HCT116 (cell line): ENCODE measurements around the gene MRRF. TPM values are rescaled to one million over a fixed set of nuclear protein-coding genes. Genes with fewer than 3 reads are reported as not detected.

Experiments used
- ATAC-seq: fragments of 200-7000 bp; cut with Tn5 transposase; 2 replicates; pipeline ENCODE4 v1.9.1; 2020; ENCODE audit warnings: mild to moderate bottlenecking, moderate library complexity
- BruUV-seq: library from RNA; stranded (reverse); fragments of 400-500 nt; replicated peaks from 2 replicates; lab custom pipeline; 2021; lab: Mats Ljungman, UMichigan
- CTCF ChIA-PET: fragments of 300-600 bp; sonication (Branson Sonifier 250); formaldehyde crosslinking; loops from one replicate; lab custom pipeline; 2021; ENCODE audit warnings: antibody characterized with exemption; lab: Charles Lee
- POLR2A ChIA-PET: fragments of 300-600, 350-600 bp; sonication (Branson Sonifier 250); formaldehyde crosslinking; loops from one replicate; lab custom pipeline; 2021; ENCODE audit warnings: antibody characterized with exemption; lab: Charles Lee
- RAD21 ChIA-PET, 2 experiments: fragments of 300-600 bp; sonication (Branson Sonifier 250); formaldehyde crosslinking; loops; one replicate each; lab custom pipeline; 2023; ENCODE audit warnings: low total read pairs in 2 of 2; ENCODE audit not compliant: uncharacterized antibody in 2 of 2, unreplicated experiment in 2 of 2, low non-redundant PET in 1 of 2; lab: Charles Lee
- DNase-seq: peaks from one replicate; pipeline ENCODE4 v3.0.0-alpha.2; 2010; ENCODE audit warnings: low read depth, low spot score
- H2AFZ ChIP-seq: fragments of 200-600 bp; shearing (Covaris generic), sonication (generic); 2 replicates; pipeline ENCODE4 v1.6.1; 2017; ENCODE audit warnings: low read depth, mixed run types, mixed read lengths, antibody characterized with exemption, low read length; ENCODE audit not compliant: poor library complexity, severe bottlenecking
- H3K27ac ChIP-seq: 2 replicates; pipeline ENCODE4 v1.5.1; 2012; ENCODE audit warnings: low read depth, low read length
- H3K27me3 ChIP-seq: fragments of 200-600 bp; sonication (generic); 2 replicates; pipeline ENCODE4 v1.6.1; 2016; ENCODE audit warnings: mixed run types, low read length, mixed read lengths; ENCODE audit not compliant: insufficient read depth
- H3K36me3 ChIP-seq, 2 experiments: fragments of 200-500 bp in 1 of 2; fragments of 200-600 bp in 1 of 2; sonication (Bioruptor generic) in 1 of 2; sonication (generic) in 1 of 2; 2 replicates each; pipeline versions ENCODE4 v1.5.1 to v1.6.1; 2014 to 2016; ENCODE audit warnings: low read length in 2 of 2, inconsistent platforms in 1 of 2, mixed read lengths in 1 of 2, mixed run types in 1 of 2; ENCODE audit not compliant: insufficient read depth in 2 of 2, control insufficient read depth in 1 of 2
- H3K4me1 ChIP-seq, 2 experiments: fragments of 200-600 bp in 1 of 2; sonication (generic) in 1 of 2; 2 replicates each; pipeline versions ENCODE4 v1.5.1 to v1.6.1; 2012 to 2017; ENCODE audit warnings: low read length in 2 of 2, inconsistent platforms in 1 of 2, mild to moderate bottlenecking in 1 of 2, mixed read lengths in 1 of 2, mixed run types in 1 of 2, moderate library complexity in 1 of 2; ENCODE audit not compliant: insufficient read depth in 2 of 2, control insufficient read depth in 1 of 2
- H3K4me2 ChIP-seq: fragments of 200-600 bp; sonication (generic); 2 replicates; pipeline ENCODE4 v1.6.1; 2017; ENCODE audit warnings: mixed run types, low read length, mixed read lengths
- H3K4me3 ChIP-seq, 2 experiments: fragments of 200-600 bp in 1 of 2; sonication (generic) in 1 of 2; replicated peaks in 1 of 2; 2 replicates each; pipeline ENCODE4 v1.5.1; 2011 to 2016; ENCODE audit warnings: low read length in 2 of 2, control low read depth in 1 of 2, low read depth in 1 of 2, mild to moderate bottlenecking in 1 of 2, mixed read lengths in 1 of 2, mixed run types in 1 of 2
- H3K79me2 ChIP-seq: fragments of 200-600 bp; sonication (generic); 2 replicates; pipeline ENCODE4 v1.6.1; 2017; ENCODE audit warnings: mild to moderate bottlenecking, mixed run types, low read length, moderate library complexity, mixed read lengths; ENCODE audit not compliant: insufficient read depth
- H3K9ac ChIP-seq: fragments of 200-600 bp; sonication (generic); 2 replicates; pipeline ENCODE4 v1.6.1; 2016; ENCODE audit warnings: low read length, mixed read lengths
- H3K9me2 ChIP-seq: fragments of 200-600 bp; sonication (generic), shearing (Covaris generic); 2 replicates; pipeline ENCODE4 v1.6.1; 2017; ENCODE audit warnings: mixed run types, mild to moderate bottlenecking, moderate library complexity; ENCODE audit not compliant: insufficient read depth
- H3K9me3 ChIP-seq, 2 experiments: fragments of 200-500 bp in 1 of 2; fragments of 200-600 bp in 1 of 2; sonication (Bioruptor generic) in 1 of 2; sonication (generic) in 1 of 2; 2 replicates each; pipeline ENCODE4 v1.6.1; 2014 to 2017; ENCODE audit warnings: low read length in 2 of 2, mixed read lengths in 2 of 2, inconsistent platforms in 1 of 2, low read depth in 1 of 2, mild to moderate bottlenecking in 1 of 2, mixed run types in 1 of 2, moderate library complexity in 1 of 2; ENCODE audit not compliant: control insufficient read depth in 1 of 2, insufficient read depth in 1 of 2
- H4K20me1 ChIP-seq: fragments of 200-600 bp; sonication (generic), shearing (Covaris generic); 2 replicates; pipeline ENCODE4 v1.6.1; 2017; ENCODE audit warnings: mixed run types, mild to moderate bottlenecking, moderate library complexity; ENCODE audit not compliant: insufficient read depth
- CEBPB ChIP-seq: IDR thresholded peaks from 2 replicates; pipeline ENCODE4 v1.6.1; 2012; ENCODE audit warnings: low read depth
- EGR1 ChIP-seq: IDR thresholded peaks from 2 replicates; pipeline ENCODE4 v1.6.1; 2012; ENCODE audit warnings: low read depth
- ELF1 ChIP-seq: IDR thresholded peaks from 2 replicates; pipeline ENCODE4 v1.6.1; 2012; ENCODE audit warnings: low read depth, borderline replicate concordance
- EZH2phosphoT487 ChIP-seq: fragments of 200-600 bp; IDR thresholded peaks from 2 replicates; pipeline ENCODE4 v1.6.1; 2018; ENCODE audit warnings: antibody characterized with exemption, borderline replicate concordance
- JUND ChIP-seq: IDR thresholded peaks from 2 replicates; pipeline ENCODE4 v1.6.1; 2012
- POLR2A ChIP-seq: IDR thresholded peaks from 2 replicates; pipeline ENCODE4 v1.7.0; 2011; ENCODE audit warnings: borderline replicate concordance; ENCODE audit not compliant: insufficient read depth, insufficient read length; ENCODE audit errors: extremely low read depth
- SIN3A ChIP-seq: IDR thresholded peaks from 2 replicates; pipeline ENCODE4 v1.6.1; 2012; ENCODE audit warnings: low read depth
- SP1 ChIP-seq: IDR thresholded peaks from 2 replicates; pipeline ENCODE4 v1.6.1; 2012; ENCODE audit warnings: low read depth
- SRF ChIP-seq: IDR thresholded peaks from 2 replicates; pipeline ENCODE4 v1.6.1; 2012; ENCODE audit warnings: low read depth
- TCF7L2 ChIP-seq: IDR thresholded peaks from 2 replicates; pipeline ENCODE4 v1.7.0; 2011; ENCODE audit warnings: borderline replicate concordance, inconsistent platforms; ENCODE audit not compliant: insufficient read depth, insufficient read length; ENCODE audit errors: extremely low read depth
- intact Hi-C: fragments of 100-400 bp; cut with micrococcal nuclease; formaldehyde crosslinking; loops from 2 replicates; pipeline ENCODE4 v1.10.0; 2022
- total RNA-seq: library from RNA; stranded (reverse); gene quantifications from one replicate; pipeline ENCODE4 v1.2.1, GENCODE V29; 2021; ENCODE audit not compliant: unreplicated experiment
- TF ChIP-seq, protein P1 (sequence below): IDR thresholded peaks from 2 replicates; pipeline ENCODE4 v1.6.1; 2012
- TF ChIP-seq, protein P2 (sequence below): IDR thresholded peaks from 2 replicates; pipeline ENCODE4 v1.6.1; 2012
- TF ChIP-seq, protein P3 (sequence below), 3 experiments: fragments of 200-600 bp in 1 of 3; sonication (generic) in 1 of 3; IDR thresholded peaks in 2 of 3; conservative IDR thresholded peaks in 1 of 3; 2 replicates each; pipeline ENCODE4 v1.5.1; 2012 to 2017; ENCODE audit warnings: low read depth in 2 of 3, low read length in 2 of 3, antibody characterized with exemption in 1 of 3, borderline replicate concordance in 1 of 3, control low read depth in 1 of 3, mild to moderate bottlenecking in 1 of 3, mixed read lengths in 1 of 3, mixed run types in 1 of 3, moderate library complexity in 1 of 3; ENCODE audit not compliant: insufficient read depth in 1 of 3
- TF ChIP-seq, protein P4 (sequence below): IDR thresholded peaks from 2 replicates; pipeline ENCODE4 v1.6.1; 2012; ENCODE audit warnings: low read depth

Gene MRRF
- total RNA-seq, 1 experiment from 2014 or later: 88.6 TPM

DNA sequence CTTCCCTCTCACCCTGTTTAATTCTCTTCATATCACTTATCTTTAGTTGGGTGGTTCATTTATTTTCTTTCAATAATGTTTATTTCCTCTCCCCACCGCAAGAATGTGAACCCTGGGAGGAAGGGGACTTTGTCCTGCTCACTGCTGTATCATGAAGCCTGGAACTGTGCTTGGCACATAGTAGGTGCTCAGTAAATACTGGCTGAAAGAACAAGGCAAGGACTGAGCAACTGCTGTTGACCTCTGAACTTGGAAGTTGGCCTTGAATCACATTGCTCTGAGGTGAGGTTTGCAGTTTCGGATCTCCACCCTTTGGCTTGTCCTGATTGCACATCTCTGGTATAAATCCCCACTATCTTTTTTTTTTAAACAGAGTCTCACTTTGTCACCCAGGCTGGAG, 84.1 kb downstream of the MRRF start (continued):
- TF ChIP-seq EGR1 (no peak), ELF1 (no peak), SRF (no peak), POLR2A (no peak), JUND (no peak)
- TF ChIP-seq, protein P1, sequence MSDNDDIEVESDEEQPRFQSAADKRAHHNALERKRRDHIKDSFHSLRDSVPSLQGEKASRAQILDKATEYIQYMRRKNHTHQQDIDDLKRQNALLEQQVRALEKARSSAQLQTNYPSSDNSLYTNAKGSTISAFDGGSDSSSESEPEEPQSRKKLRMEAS: no peak
- TF ChIP-seq, protein P2, sequence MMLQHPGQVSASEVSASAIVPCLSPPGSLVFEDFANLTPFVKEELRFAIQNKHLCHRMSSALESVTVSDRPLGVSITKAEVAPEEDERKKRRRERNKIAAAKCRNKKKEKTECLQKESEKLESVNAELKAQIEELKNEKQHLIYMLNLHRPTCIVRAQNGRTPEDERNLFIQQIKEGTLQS: no peak

DNA sequence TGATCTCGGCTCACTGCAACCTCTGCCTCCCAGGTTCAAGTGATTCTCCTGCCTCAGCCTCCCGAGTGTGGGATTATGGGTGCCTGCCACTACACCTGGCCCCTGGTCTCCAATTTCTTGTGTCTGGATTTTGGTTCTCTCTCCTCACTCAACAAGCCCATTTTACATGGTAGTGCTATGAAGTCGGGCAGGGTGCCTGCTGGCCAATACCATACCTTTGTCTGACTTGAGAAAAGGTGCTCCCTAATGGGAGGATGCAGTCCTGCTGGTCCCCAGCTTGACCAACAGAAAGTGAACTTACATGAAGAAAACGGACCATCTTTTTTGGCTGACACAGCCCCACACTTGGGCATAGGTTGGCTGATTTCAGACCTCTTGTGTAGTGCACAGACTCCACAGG, 84.5 kb downstream of the MRRF start:
- no peaks in the 10 kb centered on the region for H3K36me3 ChIP-seq
- H3K9me2 ChIP-seq: no peaks in the 10 kb centered on the region
- DNase-seq: no peak
- H3K9ac ChIP-seq: no peak overlapping the region
- H4K20me1 ChIP-seq: no peaks in the 10 kb centered on the region
- CTCF ChIA-PET: interaction anchor here (3.6 to 5.5 kb wide), 2 partner anchors 224 to 252 kb away, joined by 75 to 229 read pairs; no protein-coding TSS in a partner anchor
- no peak overlapping the region for H3K27ac ChIP-seq
- H3K9me3 ChIP-seq: no peaks in the 10 kb centered on the region
- peaks cover 3 to 13% of the 10 kb centered on the region in 2 experiments; a peak in 3 of 4 replicates for H3K4me1 ChIP-seq
- ATAC-seq: no peak
- H3K79me2 ChIP-seq: no peaks in the 10 kb centered on the region
- H3K4me3 ChIP-seq: no peak overlapping the region
- RAD21 ChIA-PET: interaction anchor here (2.5 to 2.6 kb wide), 2 partner anchors 224 kb away, joined by 39 to 43 read pairs; no protein-coding TSS in a partner anchor
- intact Hi-C loops: no loop called here
- no TSS peak for BruUV-seq
- no peaks in the 10 kb centered on the region for H3K27me3 ChIP-seq
- POLR2A ChIA-PET: interaction anchor here (1.5 kb wide), 1 partner anchor 250 kb away, joined by 3 read pairs; no protein-coding TSS in a partner anchor
- no peak overlapping the region for H2AFZ ChIP-seq
- no peak overlapping the region for H3K4me2 ChIP-seq
- TF ChIP-seq TCF7L2 (no peak), CEBPB (no peak), SIN3A (no peak), EZH2phosphoT487 (no peak), EGR1 (no peak), SP1 (no peak)
- TF ChIP-seq, protein P3, sequence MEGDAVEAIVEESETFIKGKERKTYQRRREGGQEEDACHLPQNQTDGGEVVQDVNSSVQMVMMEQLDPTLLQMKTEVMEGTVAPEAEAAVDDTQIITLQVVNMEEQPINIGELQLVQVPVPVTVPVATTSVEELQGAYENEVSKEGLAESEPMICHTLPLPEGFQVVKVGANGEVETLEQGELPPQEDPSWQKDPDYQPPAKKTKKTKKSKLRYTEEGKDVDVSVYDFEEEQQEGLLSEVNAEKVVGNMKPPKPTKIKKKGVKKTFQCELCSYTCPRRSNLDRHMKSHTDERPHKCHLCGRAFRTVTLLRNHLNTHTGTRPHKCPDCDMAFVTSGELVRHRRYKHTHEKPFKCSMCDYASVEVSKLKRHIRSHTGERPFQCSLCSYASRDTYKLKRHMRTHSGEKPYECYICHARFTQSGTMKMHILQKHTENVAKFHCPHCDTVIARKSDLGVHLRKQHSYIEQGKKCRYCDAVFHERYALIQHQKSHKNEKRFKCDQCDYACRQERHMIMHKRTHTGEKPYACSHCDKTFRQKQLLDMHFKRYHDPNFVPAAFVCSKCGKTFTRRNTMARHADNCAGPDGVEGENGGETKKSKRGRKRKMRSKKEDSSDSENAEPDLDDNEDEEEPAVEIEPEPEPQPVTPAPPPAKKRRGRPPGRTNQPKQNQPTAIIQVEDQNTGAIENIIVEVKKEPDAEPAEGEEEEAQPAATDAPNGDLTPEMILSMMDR (IDR thresholded peaks at IDR 0.05 in 2 of 3, conservative IDR thresholded peaks at IDR 0.05 in 1 of 3; ENCODE audit: borderline replicate concordance in 1 of 3, insufficient read depth in 1 of 3, low read depth in 2 of 3, low read length in 2 of 3): no peak
- TF ChIP-seq, protein P4, sequence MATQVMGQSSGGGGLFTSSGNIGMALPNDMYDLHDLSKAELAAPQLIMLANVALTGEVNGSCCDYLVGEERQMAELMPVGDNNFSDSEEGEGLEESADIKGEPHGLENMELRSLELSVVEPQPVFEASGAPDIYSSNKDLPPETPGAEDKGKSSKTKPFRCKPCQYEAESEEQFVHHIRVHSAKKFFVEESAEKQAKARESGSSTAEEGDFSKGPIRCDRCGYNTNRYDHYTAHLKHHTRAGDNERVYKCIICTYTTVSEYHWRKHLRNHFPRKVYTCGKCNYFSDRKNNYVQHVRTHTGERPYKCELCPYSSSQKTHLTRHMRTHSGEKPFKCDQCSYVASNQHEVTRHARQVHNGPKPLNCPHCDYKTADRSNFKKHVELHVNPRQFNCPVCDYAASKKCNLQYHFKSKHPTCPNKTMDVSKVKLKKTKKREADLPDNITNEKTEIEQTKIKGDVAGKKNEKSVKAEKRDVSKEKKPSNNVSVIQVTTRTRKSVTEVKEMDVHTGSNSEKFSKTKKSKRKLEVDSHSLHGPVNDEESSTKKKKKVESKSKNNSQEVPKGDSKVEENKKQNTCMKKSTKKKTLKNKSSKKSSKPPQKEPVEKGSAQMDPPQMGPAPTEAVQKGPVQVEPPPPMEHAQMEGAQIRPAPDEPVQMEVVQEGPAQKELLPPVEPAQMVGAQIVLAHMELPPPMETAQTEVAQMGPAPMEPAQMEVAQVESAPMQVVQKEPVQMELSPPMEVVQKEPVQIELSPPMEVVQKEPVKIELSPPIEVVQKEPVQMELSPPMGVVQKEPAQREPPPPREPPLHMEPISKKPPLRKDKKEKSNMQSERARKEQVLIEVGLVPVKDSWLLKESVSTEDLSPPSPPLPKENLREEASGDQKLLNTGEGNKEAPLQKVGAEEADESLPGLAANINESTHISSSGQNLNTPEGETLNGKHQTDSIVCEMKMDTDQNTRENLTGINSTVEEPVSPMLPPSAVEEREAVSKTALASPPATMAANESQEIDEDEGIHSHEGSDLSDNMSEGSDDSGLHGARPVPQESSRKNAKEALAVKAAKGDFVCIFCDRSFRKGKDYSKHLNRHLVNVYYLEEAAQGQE: no peak
